NCI-H2171 treated with DMSO at 0.1 percent for 48 hours (cell line): ENCODE results near the gene PHF12.

ENCODE experiments used
- DNase-seq: peaks from one replicate; lab custom pipeline; 2025; lab: John Stamatoyannopoulos, UW

Gene PHF12

GRCh38 chr17:28951428-28951990 is at the start of gene PHF12:
Gene PHF12 (minus strand): TSS chr17:28951518. CDS start chr17:28950960, 558 bp downstream.
- DNase-seq, result peak; percentile 100

- DNase-seq, result no peak
Observed at GRCh38 chr17:29000973-29001372, 49.7 kb upstream of the PHF12 start.

- peak; percentile 32 for DNase-seq
Observed at GRCh38 chr17:28999206-28999605, 47.9 kb upstream of the PHF12 start.

GRCh38 chr17:28997806-28998205 is 46.5 kb upstream of the PHF12 start:
- peak; percentile 64 for DNase-seq

GRCh38 chr17:28996554-28997096 is 45.3 kb upstream of the PHF12 start:
- no peak for DNase-seq

- DNase-seq, result no peak
Observed at GRCh38 chr17:28993645-28994426, 42.5 kb upstream of the PHF12 start.

GRCh38 chr17:28992625-28993600 is 41.6 kb upstream of the PHF12 start:
- DNase-seq, result no peak

- DNase-seq, result no peak
Observed at GRCh38 chr17:28992185-28992584, 40.9 kb upstream of the PHF12 start.

GRCh38 chr17:28991779-28992178 is 40.5 kb upstream of the PHF12 start:
- no peak for DNase-seq

GRCh38 chr17:28989028-28989427 is 37.7 kb upstream of the PHF12 start:
- no peak for DNase-seq

GRCh38 chr17:28988475-28988874 is 37.2 kb upstream of the PHF12 start:
- DNase-seq, result no peak

GRCh38 chr17:28986714-28987655 is 35.7 kb upstream of the PHF12 start:
- DNase-seq, result peak; percentile 14

GRCh38 chr17:28985950-28986713 is 34.8 kb upstream of the PHF12 start:
- peak; percentile 78 for DNase-seq

GRCh38 chr17:28983286-28984230 is 32.2 kb upstream of the PHF12 start:
- peak; percentile 96 for DNase-seq

- no peak for DNase-seq
Observed at GRCh38 chr17:28982131-28982793, 30.9 kb upstream of the PHF12 start.

GRCh38 chr17:28978356-28978964 is 27.1 kb upstream of the PHF12 start:
- DNase-seq, result no peak

- DNase-seq, result no peak
Observed at GRCh38 chr17:28977659-28978355, 26.5 kb upstream of the PHF12 start.
